Measurements from ENCODE around the gene PLA2G4E.

DNA sequence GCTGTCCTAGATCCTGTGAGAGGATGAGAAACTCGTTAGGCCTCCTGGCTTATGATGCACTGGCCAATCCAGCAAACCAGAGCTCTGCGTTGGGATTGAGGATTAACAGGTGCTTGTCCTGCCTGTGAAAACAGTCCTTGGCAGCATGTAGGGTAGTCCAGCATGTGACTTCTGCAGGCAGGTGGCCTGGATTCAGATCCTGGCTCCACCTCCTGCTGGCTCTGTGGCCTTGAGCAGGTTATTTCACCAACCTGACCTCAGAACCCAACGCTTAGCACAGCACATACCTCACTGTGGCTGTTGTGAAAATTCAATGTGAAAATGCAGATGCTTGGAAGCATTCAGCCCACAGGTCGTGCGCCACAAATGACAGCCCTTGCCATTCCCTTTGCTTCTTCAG, 40.0 kb upstream of the PLA2G4E start:
- no peak for TF ChIP-seq POLR2A (IDR thresholded peaks at IDR 0.05)
- TF ChIP-seq, protein P1, sequence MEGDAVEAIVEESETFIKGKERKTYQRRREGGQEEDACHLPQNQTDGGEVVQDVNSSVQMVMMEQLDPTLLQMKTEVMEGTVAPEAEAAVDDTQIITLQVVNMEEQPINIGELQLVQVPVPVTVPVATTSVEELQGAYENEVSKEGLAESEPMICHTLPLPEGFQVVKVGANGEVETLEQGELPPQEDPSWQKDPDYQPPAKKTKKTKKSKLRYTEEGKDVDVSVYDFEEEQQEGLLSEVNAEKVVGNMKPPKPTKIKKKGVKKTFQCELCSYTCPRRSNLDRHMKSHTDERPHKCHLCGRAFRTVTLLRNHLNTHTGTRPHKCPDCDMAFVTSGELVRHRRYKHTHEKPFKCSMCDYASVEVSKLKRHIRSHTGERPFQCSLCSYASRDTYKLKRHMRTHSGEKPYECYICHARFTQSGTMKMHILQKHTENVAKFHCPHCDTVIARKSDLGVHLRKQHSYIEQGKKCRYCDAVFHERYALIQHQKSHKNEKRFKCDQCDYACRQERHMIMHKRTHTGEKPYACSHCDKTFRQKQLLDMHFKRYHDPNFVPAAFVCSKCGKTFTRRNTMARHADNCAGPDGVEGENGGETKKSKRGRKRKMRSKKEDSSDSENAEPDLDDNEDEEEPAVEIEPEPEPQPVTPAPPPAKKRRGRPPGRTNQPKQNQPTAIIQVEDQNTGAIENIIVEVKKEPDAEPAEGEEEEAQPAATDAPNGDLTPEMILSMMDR (IDR thresholded peaks at IDR 0.05) = no peak
- no peak for TF ChIP-seq EP300 (IDR thresholded peaks at IDR 0.05)
- TF ChIP-seq POLR2AphosphoS5 (IDR thresholded peaks at IDR 0.05) = no peak
